Heart left ventricle (tissue), 16 donors: ENCODE measurements around the gene DBN1. TPM values are rescaled to one million over a fixed set of nuclear protein-coding genes. Genes with fewer than 3 reads are reported as not detected.
A peak's percentile ranks its signal among the peaks of the same experiment; 100 is the strongest.

Experiments
- ATAC-seq, 4 donors: fragments of 200-7000 bp; cut with Tn5 transposase; one replicate each; pipeline ENCODE4 v1.9.1; 2020 to 2022; ENCODE audit warnings: moderate library complexity in 4 of 4, mild to moderate bottlenecking in 3 of 4, moderate number of reproducible peaks in 1 of 4
- DNase-seq, 5 donors: peaks; one replicate each; pipeline ENCODE4 v3.0.0-alpha.2; 2020
- H3K27ac ChIP-seq, 12 donors: fragments of 200-600 bp; sonication (generic) in 4 of 12; one replicate each; pipeline versions ENCODE4 v1.5.0 to v1.8.0; 2016 to 2022; ENCODE audit warnings: mild to moderate bottlenecking in 2 of 12
- H3K27me3 ChIP-seq, 9 donors: fragments of 200-600 bp; sonication (generic) in 2 of 9; one replicate each; pipeline versions ENCODE4 v1.5.1 to v1.8.0; 2016 to 2022; ENCODE audit warnings: mild to moderate bottlenecking in 3 of 9
- H3K36me3 ChIP-seq, 9 donors: fragments of 200-600 bp; sonication (generic) in 2 of 9; one replicate each; pipeline versions ENCODE4 v1.5.0 to v1.8.0; 2018 to 2022; ENCODE audit warnings: mild to moderate bottlenecking in 2 of 9
- H3K4me1 ChIP-seq, 12 donors: fragments of 200-600 bp; sonication (generic) in 4 of 12; one replicate each; pipeline versions ENCODE4 v1.5.0 to v1.8.0; 2016 to 2022; ENCODE audit warnings: mild to moderate bottlenecking in 3 of 12
- H3K4me3 ChIP-seq, 12 donors: fragments of 200-600 bp; sonication (generic) in 4 of 12; one replicate each; pipeline versions ENCODE4 v1.5.0 to v1.8.0; 2017 to 2022; ENCODE audit warnings: mild to moderate bottlenecking in 9 of 12, moderate library complexity in 4 of 12
- H3K9me3 ChIP-seq, 12 donors: fragments of 200-600 bp; sonication (generic) in 4 of 12; one replicate each; pipeline versions ENCODE4 v1.5.0 to v1.8.0; 2016 to 2022; ENCODE audit warnings: mild to moderate bottlenecking in 1 of 12
- CTCF ChIP-seq, 12 donors: fragments of 200-600 bp; sonication (generic) in 4 of 12; IDR thresholded peaks; one replicate each; pipeline versions ENCODE4 v1.5.0 to v1.8.0; 2018 to 2022; ENCODE audit warnings: antibody characterized with exemption in 12 of 12, mild to moderate bottlenecking in 5 of 12
- POLR2A ChIP-seq, 2 donors: fragments of 450-650 bp; IDR thresholded peaks; one replicate each; pipeline ENCODE4 v1.6.1; 2017; ENCODE audit warnings: antibody characterized with exemption in 2 of 2, mild to moderate bottlenecking in 2 of 2, moderate library complexity in 2 of 2
- WGBS, 4 donors: extraction: QIAGEN DNeasy Blood & Tissue Kit in 2 of 4; methylation state at CpG; one replicate each; pipeline versions ENCODE4 v1.1.5 to v1.1.7; 2013 to 2018; 5-methylcytosine and 5-hydroxymethylcytosine counted together
- intact Hi-C, 10 donors: fragments of 100-400 bp; cut with DNase I; formaldehyde crosslinking; loops; one replicate each; pipeline versions ENCODE4 v1.11.1 to v1.14.2; 2022
- polyA plus RNA-seq, 2 donors: library from polyadenylated mRNA; stranded (reverse); fragments of 200-250 nt; gene quantifications; one replicate each; pipeline ENCODE4 v1.2.3, GENCODE V29; 2013
- total RNA-seq, 9 donors: library from RNA; depleted of rRNA in 2 of 9; stranded (reverse); fragments of >200 nt in 2 of 9; fragmentation: NEBNext Ultra II Directional in 3 of 9; extraction: Animal tissue kit (Norgen Biotek cat#: 25700) in 3 of 9; gene quantifications; one replicate each; pipeline versions ENCODE4 v1.1.0 to v1.2.4, GENCODE V29; 2016 to 2023
- donor health status: ischemic (EF 13 %, LVEDD 7.1; RV severe dilation, severe dysfunction).
- donor health status: healthy with polysubstance abuse.
- donor health status: DM: no; HTN: yes; CAD: no.
- donor health status: DM: no; HTN: no; CAD: no.
- donor health status: ischemic (EF 25% LVEDD 6.9; RV normal size, moderate dysfunction).
- donor health status: ischemic (EF 25% LVEDD 5.7; RV mildly dilated, moderate dysfunction).
- donor health status: healthy.
- donor health status: DM: yes; HTN: yes; CAD: no.
- donor health status: ischemic (EF 35%, LVEDD 5.7; RV mildly dilated, moderate dysfunction).
- donor health status: nonischemic (EF 11% LVEDD 7.7; RV severe dilation, severe dysfunction).
- donor health status: DM: yes; HTN: yes; CAD: no.
- donor health status: PGD.
- donor health status: ischemic (EF 29% LVEDD 5.4; RV normal size, mild dysfunction).
- donor health status: nonischemic (EF 23%, LVEDD 6.1; RV moderate dilation, normal function).

The DBN1 gene
- total and polyA plus RNA-seq, 11 donors, result 12.3 to 60.7 (median 23.3) TPM

- H3K27ac ChIP-seq, result no peak overlapping the region
- H3K4me3 ChIP-seq, result no peak overlapping the region
- H3K36me3 ChIP-seq, result peaks cover 2 to 70% (median 61%) of the 10 kb centered on the region in 9 donors
- intact Hi-C loops, result loop anchor here in 3 of 10 donors (5.0 to 10.0 kb wide), 2 partner anchors 33 to 75 kb away; partner anchors contain the start of genes TMED9 (in 2 of the 3) and FAM193B (in 1 of the 3)
- H3K4me1 ChIP-seq, result peaks cover 0 to 33% (median 15%) of the 10 kb centered on the region in 12 donors
- DNase-seq (peak in 1 of 5 donors; percentile 18), ATAC-seq (no peak)
- TF ChIP-seq POLR2A (IDR thresholded peaks at IDR 0.05), result no peak
- H3K27me3 ChIP-seq, result no peaks in the 10 kb centered on the region
- H3K9me3 ChIP-seq, result no peaks in the 10 kb centered on the region
- 77 to 93% (median 83%) methylated on average over 13 of the region's 13 CpGs for WGBS, 4 donors
These were observed 46.2 kb upstream of the DBN1 start for GRCh38 chr5:177519463-177520235.

- ATAC-seq, result peak; percentile 91 to 95 (median 92)
- peak; percentile 97 to 99 (median 98) for DNase-seq
- Histone ChIP-seq H3K27ac (peak within 1 kb of the TSS; percentile 79 to 94 (median 89)), H3K27me3 (no peaks in the 10 kb centered on the region), H3K9me3 (no peaks in the 10 kb centered on the region), H3K4me3 (peak within 1 kb of the TSS; percentile 61 to 100 (median 88)), H3K4me1 (peaks cover 0 to 33% (median 15%) of the 10 kb centered on the region in 12 donors), H3K36me3 (peaks cover 7 to 70% (median 60%) of the 10 kb centered on the region in 9 donors)
- intact Hi-C loops, result loop anchor here in 3 of 10 donors (5.0 to 10.0 kb wide), 2 partner anchors 35 to 78 kb away; partner anchors contain the start of genes TMED9 (in 2 of the 3) and FAM193B (in 1 of the 3)
- TF ChIP-seq POLR2A (IDR thresholded peaks at IDR 0.05), result peak in 1 of 2 donors; percentile 66
- TF ChIP-seq CTCF (IDR thresholded peaks at IDR 0.05), result peak in 4 of 12 donors; percentile 8 to 20 (median 13)
- WGBS, 4 donors, result 0 to 1% (median 0%) methylated on average over 50 to 96 of the region's 96 CpGs
These were observed 43.5 kb upstream of the DBN1 start, which contains the start of gene DDX41 for GRCh38 chr5:177516601-177517568. Gene DDX41 (minus strand): TSS chr5:177516961. CDS start chr5:177516945, 16 bp downstream.

GRCh38 chr5:177515580-177515979, 42.1 kb upstream of the DBN1 start:
- H3K27ac ChIP-seq, result no peak overlapping the region
- 82 to 90% (median 87%) methylated on average over 7 of the region's 7 CpGs for WGBS, 4 donors
- TF ChIP-seq CTCF (IDR thresholded peaks at IDR 0.05), result no peak
- TF ChIP-seq POLR2A (IDR thresholded peaks at IDR 0.05), result no peak
- intact Hi-C loops, result loop anchor here in 3 of 10 donors (5.0 to 10.0 kb wide), 2 partner anchors 37 to 79 kb away; partner anchors contain the start of genes TMED9 (in 2 of the 3) and FAM193B (in 1 of the 3)
- H3K36me3 ChIP-seq, result peaks cover 7 to 70% (median 59%) of the 10 kb centered on the region in 9 donors
- no peak for ATAC-seq
- peak overlapping the region in 9 of 12 donors; percentile 75 to 100 (median 91) for H3K4me3 ChIP-seq
- H3K27me3 ChIP-seq, result no peaks in the 10 kb centered on the region
- no peak for DNase-seq
- H3K9me3 ChIP-seq, result no peaks in the 10 kb centered on the region
- H3K4me1 ChIP-seq, result peaks cover 0 to 33% (median 15%) of the 10 kb centered on the region in 12 donors

GRCh38 chr5:177514541-177514940, 41.1 kb upstream of the DBN1 start:
- ATAC-seq (no peak), DNase-seq (no peak)
- peaks cover 7 to 64% (median 49%) of the 10 kb centered on the region in 9 donors for H3K36me3 ChIP-seq
- H3K4me3 ChIP-seq, result no peak overlapping the region
- intact Hi-C loops, result loop anchor here in 2 of 10 donors (10.0 kb wide), 1 partner anchor 80 kb away; the partner anchor contains the start of gene TMED9 (in 2 of the 2)
- 94 to 98% (median 95%) methylated on average over 8 to 11 of the region's 11 CpGs for WGBS, 4 donors
- no peak overlapping the region for H3K27ac ChIP-seq
- peaks cover 0 to 43% (median 15%) of the 10 kb centered on the region in 12 donors for H3K4me1 ChIP-seq
- no peak for TF ChIP-seq CTCF (IDR thresholded peaks at IDR 0.05)
- TF ChIP-seq POLR2A (IDR thresholded peaks at IDR 0.05), result no peak
- H3K27me3 ChIP-seq, result no peaks in the 10 kb centered on the region
- no peaks in the 10 kb centered on the region for H3K9me3 ChIP-seq
